K562 (cell line): ENCODE results near the gene KLF5.

Experiments
- POLR2AphosphoS5 ChIP-seq: IDR thresholded peaks from 2 replicates; pipeline ENCODE4 v1.6.1; 2011; ENCODE audit warnings: mild to moderate bottlenecking, low read depth, low read length, moderate library complexity; ENCODE audit not compliant: control insufficient read depth, insufficient read depth
- ZNF408 ChIP-seq: fragments of 250-450 bp; sonication (Bioruptor Pico); IDR thresholded peaks from 2 replicates; pipeline ENCODE4 v1.4.0; 2020; ENCODE audit warnings: low read depth, mild to moderate bottlenecking, moderate library complexity
- TF ChIP-seq, protein P1 (sequence below), 3 experiments: IDR thresholded peaks in 2 of 3; conservative IDR thresholded peaks in 1 of 3; 2 replicates each; pipeline ENCODE4 v1.5.1; 2011 to 2012; ENCODE audit warnings: low read length in 3 of 3, mild to moderate bottlenecking in 3 of 3, control low read depth in 2 of 3, improper control_type of control experiment in 1 of 3, inconsistent platforms in 1 of 3, low read depth in 1 of 3, mixed read lengths in 1 of 3, moderate library complexity in 1 of 3; ENCODE audit not compliant: insufficient read depth in 2 of 3
- TF ChIP-seq, protein P2 (sequence below): sonication (generic); formaldehyde crosslinking; IDR thresholded peaks from 2 replicates; pipeline ENCODE4 v1.9.0; 2022; ENCODE audit warnings: mild to moderate bottlenecking, missing genetic modification reagents
- TF ChIP-seq, protein P3 (sequence below): fragments of 250-450 bp; sonication (Bioruptor Pico); IDR thresholded peaks from 2 replicates; pipeline ENCODE4 v1.5.0; 2021

DNA sequence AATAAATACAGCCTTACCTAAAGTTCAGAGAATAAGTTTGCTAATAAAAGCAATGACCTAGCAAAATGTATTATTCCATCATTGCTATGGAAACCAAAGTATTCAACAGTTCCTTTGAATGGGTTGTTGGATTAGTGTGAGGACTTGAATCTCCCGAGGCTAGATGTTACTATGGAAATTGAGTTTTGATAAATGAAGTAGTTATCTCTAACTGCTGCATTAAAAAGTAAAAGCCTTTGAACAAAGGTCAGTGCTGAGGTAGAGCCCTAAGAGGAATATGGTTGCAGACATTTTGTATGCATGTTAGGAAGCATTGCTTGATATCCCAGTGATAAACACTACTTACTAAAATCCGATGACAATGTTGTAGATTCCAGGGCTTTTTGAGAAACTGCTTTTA lies 6.2 kb downstream of the KLF5 start:
- TF ChIP-seq, protein P1, sequence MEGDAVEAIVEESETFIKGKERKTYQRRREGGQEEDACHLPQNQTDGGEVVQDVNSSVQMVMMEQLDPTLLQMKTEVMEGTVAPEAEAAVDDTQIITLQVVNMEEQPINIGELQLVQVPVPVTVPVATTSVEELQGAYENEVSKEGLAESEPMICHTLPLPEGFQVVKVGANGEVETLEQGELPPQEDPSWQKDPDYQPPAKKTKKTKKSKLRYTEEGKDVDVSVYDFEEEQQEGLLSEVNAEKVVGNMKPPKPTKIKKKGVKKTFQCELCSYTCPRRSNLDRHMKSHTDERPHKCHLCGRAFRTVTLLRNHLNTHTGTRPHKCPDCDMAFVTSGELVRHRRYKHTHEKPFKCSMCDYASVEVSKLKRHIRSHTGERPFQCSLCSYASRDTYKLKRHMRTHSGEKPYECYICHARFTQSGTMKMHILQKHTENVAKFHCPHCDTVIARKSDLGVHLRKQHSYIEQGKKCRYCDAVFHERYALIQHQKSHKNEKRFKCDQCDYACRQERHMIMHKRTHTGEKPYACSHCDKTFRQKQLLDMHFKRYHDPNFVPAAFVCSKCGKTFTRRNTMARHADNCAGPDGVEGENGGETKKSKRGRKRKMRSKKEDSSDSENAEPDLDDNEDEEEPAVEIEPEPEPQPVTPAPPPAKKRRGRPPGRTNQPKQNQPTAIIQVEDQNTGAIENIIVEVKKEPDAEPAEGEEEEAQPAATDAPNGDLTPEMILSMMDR (IDR thresholded peaks at IDR 0.05 in 2 of 3, conservative IDR thresholded peaks at IDR 0.05 in 1 of 3; ENCODE audit: insufficient read depth in 2 of 3, low read depth in 1 of 3, low read length in 3 of 3): no peak
- TF ChIP-seq, protein P2, sequence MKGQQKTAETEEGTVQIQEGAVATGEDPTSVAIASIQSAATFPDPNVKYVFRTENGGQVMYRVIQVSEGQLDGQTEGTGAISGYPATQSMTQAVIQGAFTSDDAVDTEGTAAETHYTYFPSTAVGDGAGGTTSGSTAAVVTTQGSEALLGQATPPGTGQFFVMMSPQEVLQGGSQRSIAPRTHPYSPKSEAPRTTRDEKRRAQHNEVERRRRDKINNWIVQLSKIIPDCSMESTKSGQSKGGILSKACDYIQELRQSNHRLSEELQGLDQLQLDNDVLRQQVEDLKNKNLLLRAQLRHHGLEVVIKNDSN (CRISPR knock-in tag): no peak
- no peak for TF ChIP-seq ZNF408 (CRISPR knock-in tag)
- TF ChIP-seq, protein P3, sequence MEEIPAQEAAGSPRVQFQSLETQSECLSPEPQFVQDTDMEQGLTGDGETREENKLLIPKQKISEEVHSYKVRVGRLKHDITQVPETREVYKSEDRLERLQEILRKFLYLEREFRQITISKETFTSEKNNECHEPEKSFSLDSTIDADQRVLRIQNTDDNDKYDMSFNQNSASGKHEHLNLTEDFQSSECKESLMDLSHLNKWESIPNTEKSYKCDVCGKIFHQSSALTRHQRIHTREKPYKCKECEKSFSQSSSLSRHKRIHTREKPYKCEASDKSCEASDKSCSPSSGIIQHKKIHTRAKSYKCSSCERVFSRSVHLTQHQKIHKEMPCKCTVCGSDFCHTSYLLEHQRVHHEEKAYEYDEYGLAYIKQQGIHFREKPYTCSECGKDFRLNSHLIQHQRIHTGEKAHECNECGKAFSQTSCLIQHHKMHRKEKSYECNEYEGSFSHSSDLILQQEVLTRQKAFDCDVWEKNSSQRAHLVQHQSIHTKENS (CRISPR knock-in tag): no peak
- no peak for TF ChIP-seq POLR2AphosphoS5
